Hepatocyte (in vitro differentiated cells): ENCODE measurements around the gene C3orf20. TPM values are rescaled to one million over a fixed set of nuclear protein-coding genes. Genes with fewer than 3 reads are reported as not detected.
"Not testable (repeated sequence)": the region's sequence is repeated elsewhere in the genome, so short reads cannot be mapped to it uniquely, and the experiment has no call there.

Experiments
- DNase-seq: peaks from one replicate; pipeline ENCODE4 v3.0.0-alpha.2; 2016; ENCODE audit warnings: low spot score
- H2AFZ ChIP-seq: fragments of 200-600 bp; sonication (generic); 2 replicates; pipeline ENCODE4 v1.6.0; 2016; ENCODE audit warnings: antibody characterized with exemption, mild to moderate bottlenecking
- H3K27ac ChIP-seq: fragments of 200-600 bp; sonication (generic); 2 replicates; pipeline ENCODE4 v1.5.1; 2016; ENCODE audit warnings: mild to moderate bottlenecking
- H3K27me3 ChIP-seq: fragments of 200-600 bp; sonication (generic); 2 replicates; pipeline ENCODE4 v1.6.1; 2016
- H3K36me3 ChIP-seq: fragments of 200-600 bp; sonication (generic); replicated peaks from 2 replicates; pipeline ENCODE4 v1.5.1; 2016; ENCODE audit warnings: low read depth; ENCODE audit not compliant: insufficient read depth
- H3K4me1 ChIP-seq: fragments of 200-600 bp; sonication (generic); 2 replicates; pipeline ENCODE4 v1.5.1; 2016; ENCODE audit warnings: mild to moderate bottlenecking, moderate library complexity; ENCODE audit not compliant: insufficient read depth
- H3K4me2 ChIP-seq: fragments of 200-600 bp; sonication (generic); 2 replicates; pipeline ENCODE4 v1.6.0; 2016
- H3K4me3 ChIP-seq: fragments of 200-600 bp; sonication (generic); 2 replicates; pipeline ENCODE4 v1.5.1; 2016; ENCODE audit warnings: mild to moderate bottlenecking
- H3K79me2 ChIP-seq: fragments of 200-600 bp; sonication (generic); 2 replicates; pipeline ENCODE4 v1.6.0; 2017; ENCODE audit warnings: mild to moderate bottlenecking
- H3K9me2 ChIP-seq: fragments of 200-600 bp; sonication (generic); replicated peaks from 2 replicates; pipeline ENCODE4 v1.6.0; 2017; ENCODE audit warnings: mild to moderate bottlenecking; ENCODE audit not compliant: insufficient read depth
- H3K9me3 ChIP-seq: fragments of 200-600 bp; sonication (generic); 2 replicates; pipeline ENCODE4 v1.5.1; 2016; ENCODE audit warnings: low read depth, mild to moderate bottlenecking
- H4K20me1 ChIP-seq: fragments of 200-600 bp; sonication (generic); 2 replicates; pipeline ENCODE4 v1.6.0; 2016; ENCODE audit warnings: mild to moderate bottlenecking; ENCODE audit not compliant: insufficient read depth, poor library complexity, severe bottlenecking
- CTCF ChIP-seq: fragments of 200-600 bp; sonication (generic); IDR thresholded peaks from 2 replicates; pipeline ENCODE4 v1.5.1; 2016; ENCODE audit warnings: antibody characterized with exemption, mild to moderate bottlenecking; ENCODE audit not compliant: poor library complexity
- EZH2 ChIP-seq: fragments of 200-600 bp; sonication (generic); IDR thresholded peaks from 2 replicates; pipeline ENCODE4 v1.6.1; 2016; ENCODE audit warnings: antibody characterized with exemption, mild to moderate bottlenecking, borderline replicate concordance
- EZH2phosphoT487 ChIP-seq: fragments of 200-600 bp; sonication (generic); IDR thresholded peaks from one replicate; pipeline ENCODE4 v1.6.1; 2018; ENCODE audit warnings: antibody characterized with exemption, mild to moderate bottlenecking, low read depth, moderate library complexity; ENCODE audit not compliant: unreplicated experiment, severe bottlenecking
- WGBS: methylation state at CpG from one replicate; pipeline ENCODE4 v1.1.6; 2016; ENCODE audit warnings: low lambda C conversion rate; ENCODE audit errors: missing lambda C conversion rate; 5-methylcytosine and 5-hydroxymethylcytosine counted together
- polyA plus RNA-seq: library from polyadenylated mRNA; unstranded; fragments of >200 nt; fragmentation: Nextera tagmentation; extraction: Ambion mirVana; gene quantifications from 2 replicates; pipeline ENCODE4 v1.2.1, GENCODE V29; 2016
- total RNA-seq: library from RNA; depleted of rRNA; stranded (reverse); fragments of >200 nt; gene quantifications from 2 replicates; pipeline ENCODE4 v1.2.3, GENCODE V29; 2014

Gene C3orf20
- total and polyA plus RNA-seq, 2 experiments from 2014 or later: 0.07 TPM; not detected in 1

- peaks cover 39% of the 10 kb centered on the region for H3K4me1 ChIP-seq
- H4K20me1 ChIP-seq: no peaks in the 10 kb centered on the region
- H3K4me2 ChIP-seq: peak overlapping the region; percentile 73
- H3K4me3 ChIP-seq: no peak overlapping the region
- H3K27ac ChIP-seq: peak overlapping the region; percentile 85
- no peak overlapping the region for H2AFZ ChIP-seq
- H3K79me2 ChIP-seq: peaks cover 31% of the 10 kb centered on the region
- H3K36me3 ChIP-seq: no peaks in the 10 kb centered on the region
- H3K27me3 ChIP-seq: no peaks in the 10 kb centered on the region
- TF ChIP-seq EZH2 (no peak), CTCF (no peak)
- no peak for DNase-seq
- H3K9me2 ChIP-seq: no peaks in the 10 kb centered on the region
- H3K9me3 ChIP-seq: no peaks in the 10 kb centered on the region
- WGBS: 83% methylated on average over 4 of the region's 4 CpGs
Measured at GRCh38 chr3:14650193-14650592, 24.7 kb upstream of the C3orf20 start.

- Histone ChIP-seq H3K4me1 (peaks cover 39% of the 10 kb centered on the region), H3K9me2 (no peaks in the 10 kb centered on the region), H3K4me3 (peak within 1 kb of the TSS; percentile 34), H3K4me2 (peak within 1 kb of the TSS; percentile 81), H3K9me3 (no peaks in the 10 kb centered on the region), H3K27ac (peak within 1 kb of the TSS; percentile 85), H4K20me1 (no peaks in the 10 kb centered on the region), H3K79me2 (peaks cover 34% of the 10 kb centered on the region), H3K36me3 (no peaks in the 10 kb centered on the region), H3K27me3 (no peaks in the 10 kb centered on the region), H2AFZ (peak within 1 kb of the TSS; percentile 67)
- DNase-seq: peak; percentile 97
- under 1% methylated on average over 47 of the region's 47 CpGs for WGBS
- TF ChIP-seq CTCF (no peak), EZH2 (no peak), EZH2phosphoT487 (no peak)
Measured at GRCh38 chr3:14651440-14652251, 23.3 kb upstream of the C3orf20 start, which contains the start of gene CCDC174. Gene CCDC174 (plus strand): TSS chr3:14651762. CDS start chr3:14651837, 75 bp downstream.

- not testable (repeated sequence) for H4K20me1 ChIP-seq, DNase-seq, H3K9me2 ChIP-seq, H3K27me3 ChIP-seq, H3K9me3 ChIP-seq, H3K36me3 ChIP-seq
- Histone ChIP-seq H3K4me1 (peaks cover 39% of the 10 kb centered on the region), H3K4me3 (peak overlapping the region; percentile 34), H3K27ac (peak overlapping the region; percentile 85), H2AFZ (peak overlapping the region; percentile 48), H3K4me2 (peak overlapping the region; percentile 81), H3K79me2 (peaks cover 39% of the 10 kb centered on the region)
- 90% methylated on average over 21 of the region's 21 CpGs for WGBS
Measured at GRCh38 chr3:14652360-14652907, 22.5 kb upstream of the C3orf20 start.

- DNase-seq: no peak
- H3K9me3 ChIP-seq: no peaks in the 10 kb centered on the region
- no peak overlapping the region for H2AFZ ChIP-seq
- peaks cover 30% of the 10 kb centered on the region for H3K79me2 ChIP-seq
- H4K20me1 ChIP-seq: no peaks in the 10 kb centered on the region
- H3K9me2 ChIP-seq: no peaks in the 10 kb centered on the region
- H3K27me3 ChIP-seq: no peaks in the 10 kb centered on the region
- no peaks in the 10 kb centered on the region for H3K36me3 ChIP-seq
- H3K4me2 ChIP-seq: no peak overlapping the region
- H3K4me3 ChIP-seq: no peak overlapping the region
- WGBS: 73% methylated on average over 2 of the region's 2 CpGs
- no peak for TF ChIP-seq CTCF
- TF ChIP-seq EZH2: no peak
- no peak for TF ChIP-seq EZH2phosphoT487
- peaks cover 11% of the 10 kb centered on the region for H3K4me1 ChIP-seq
- no peak overlapping the region for H3K27ac ChIP-seq
Measured at GRCh38 chr3:14657579-14657978, 17.4 kb upstream of the C3orf20 start.
